HG03457 (cell line): ENCODE results near the gene FHOD3.

Experiments used
- ATAC-seq: cut with Tn5 transposase; IDR thresholded peaks from one replicate; pipeline ENCODE4 v1.9.1; 2021; ENCODE audit warnings: moderate number of reproducible peaks; ENCODE audit not compliant: unreplicated experiment

FHOD3 gene

GRCh38 chr18:36505665-36506064 is 208.2 kb downstream of the FHOD3 start:
- ATAC-seq: no peak

GRCh38 chr18:36509646-36510197 is 212.2 kb downstream of the FHOD3 start:
- ATAC-seq: no peak

- no peak for ATAC-seq
Observed at GRCh38 chr18:36511791-36512352, 214.4 kb downstream of the FHOD3 start.

GRCh38 chr18:36513556-36513955 is 216.0 kb downstream of the FHOD3 start:
- ATAC-seq: no peak

GRCh38 chr18:36514778-36515177 is 217.3 kb downstream of the FHOD3 start:
- no peak for ATAC-seq

GRCh38 chr18:36516258-36516657 is 218.7 kb downstream of the FHOD3 start:
- no peak for ATAC-seq

GRCh38 chr18:36516726-36517125 is 219.2 kb downstream of the FHOD3 start:
- ATAC-seq: no peak

GRCh38 chr18:36518839-36519238 is 221.3 kb downstream of the FHOD3 start:
- no peak for ATAC-seq

- ATAC-seq: no peak
Observed at GRCh38 chr18:36519358-36519757, 221.8 kb downstream of the FHOD3 start.

- no peak for ATAC-seq
Observed at GRCh38 chr18:36522509-36522908, 225.0 kb downstream of the FHOD3 start.

- ATAC-seq: no peak
Observed at GRCh38 chr18:36525913-36526312, 228.4 kb downstream of the FHOD3 start.

GRCh38 chr18:36526611-36527010 is 229.1 kb downstream of the FHOD3 start:
- ATAC-seq: no peak

GRCh38 chr18:36527051-36527450 is 229.5 kb downstream of the FHOD3 start:
- ATAC-seq: no peak

- no peak for ATAC-seq
Observed at GRCh38 chr18:36527740-36528455, 230.4 kb downstream of the FHOD3 start.

- no peak for ATAC-seq
Observed at GRCh38 chr18:36529747-36530146, 232.2 kb downstream of the FHOD3 start.

GRCh38 chr18:36530676-36531405 is 233.3 kb downstream of the FHOD3 start:
- no peak for ATAC-seq

- no peak for ATAC-seq
Observed at GRCh38 chr18:36531636-36532035, 234.1 kb downstream of the FHOD3 start.

- ATAC-seq: no peak
Observed at GRCh38 chr18:36532394-36532793, 234.9 kb downstream of the FHOD3 start.

GRCh38 chr18:36532815-36533214 is 235.3 kb downstream of the FHOD3 start:
- no peak for ATAC-seq

GRCh38 chr18:36533446-36534153 is 236.1 kb downstream of the FHOD3 start:
- ATAC-seq: no peak

- ATAC-seq: no peak
Observed at GRCh38 chr18:36534154-36534688, 236.7 kb downstream of the FHOD3 start.
